K562 (cell line): Measurements from ENCODE around the gene CEBPB. TPM values are rescaled to one million over a fixed set of nuclear protein-coding genes. Genes with fewer than 3 reads are reported as not detected.

Source experiments
- AFF1 ChIP-seq, 2 experiments: fragments of 450-650 bp; IDR thresholded peaks; 2 replicates each; pipeline ENCODE4 v1.6.1; 2018; ENCODE audit warnings: mild to moderate bottlenecking in 2 of 2, low read depth in 1 of 2; ENCODE audit not compliant: partially characterized antibody in 2 of 2
- ARID2 ChIP-seq: fragments of 450-650 bp; IDR thresholded peaks from 2 replicates; pipeline ENCODE4 v1.6.1; 2017; ENCODE audit warnings: antibody characterized with exemption, mild to moderate bottlenecking
- ASH1L ChIP-seq: fragments of 450-650 bp; IDR thresholded peaks from 2 replicates; pipeline ENCODE4 v1.6.1; 2018; ENCODE audit warnings: borderline replicate concordance, mild to moderate bottlenecking, low read depth; ENCODE audit not compliant: partially characterized antibody
- BRF2 ChIP-seq: IDR thresholded peaks from 3 replicates; pipeline ENCODE4 v1.6.1; 2011; ENCODE audit warnings: borderline replicate concordance, mild to moderate bottlenecking; ENCODE audit not compliant: insufficient read length, insufficient read depth
- CAMTA2 ChIP-seq: fragments of 250-450 bp; sonication (Bioruptor Pico); conservative IDR thresholded peaks from 2 replicates; pipeline ENCODE4 v1.5.1; 2022
- HLTF ChIP-seq: fragments of 450-650 bp; IDR thresholded peaks from 2 replicates; pipeline ENCODE4 v1.6.1; 2016
- HOXB6 ChIP-seq: fragments of 250-450 bp; sonication (Bioruptor Pico); IDR thresholded peaks from 2 replicates; pipeline ENCODE4 v1.5.1; 2022; ENCODE audit warnings: mild to moderate bottlenecking, borderline replicate concordance
- MBD2 ChIP-seq: sonication (generic); IDR thresholded peaks from 2 replicates; pipeline ENCODE4 v1.6.1; 2016; ENCODE audit warnings: low read depth, borderline replicate concordance
- NKRF ChIP-seq: fragments of 450-650 bp; IDR thresholded peaks from 2 replicates; pipeline ENCODE4 v1.6.1; 2016; ENCODE audit warnings: borderline replicate concordance
- PHF20 ChIP-seq: fragments of 450-650 bp; IDR thresholded peaks from 2 replicates; pipeline ENCODE4 v1.6.1; 2018; ENCODE audit not compliant: partially characterized antibody
- PHF21A ChIP-seq: fragments of 450-650 bp; IDR thresholded peaks from 2 replicates; pipeline ENCODE4 v1.6.1; 2017; ENCODE audit warnings: low read depth, borderline replicate concordance
- POLR2H ChIP-seq: IDR thresholded peaks from 2 replicates; pipeline ENCODE4 v1.6.1; 2016; ENCODE audit warnings: missing genetic modification characterization, low read depth, mild to moderate bottlenecking, control low read depth, missing compliant biosample characterization, moderate library complexity
- RBM25 ChIP-seq: fragments of 200-400 bp; formaldehyde crosslinking; IDR thresholded peaks from 2 replicates; pipeline ENCODE4 v1.6.1; 2018; ENCODE audit warnings: low read length, low read depth, moderate library complexity; ENCODE audit not compliant: severe bottlenecking
- SMAD1 ChIP-seq: fragments of 150-350 bp; IDR thresholded peaks from 2 replicates; pipeline ENCODE4 v1.6.1; 2014; ENCODE audit warnings: low read length, low read depth; ENCODE audit not compliant: partially characterized antibody
- SRF ChIP-seq, 2 experiments: fragments of 250-450, 450-650 bp in 1 of 2; sonication (Bioruptor Pico) in 1 of 2; sonication (generic) in 1 of 2; formaldehyde crosslinking; IDR thresholded peaks; 2 replicates each; pipeline versions ENCODE4 v1.5.0 to v1.5.1; 2020 to 2022; ENCODE audit warnings: mild to moderate bottlenecking in 1 of 2, missing genetic modification reagents in 1 of 2
- TRIM28 ChIP-seq: fragments of 450-650 bp; IDR thresholded peaks from 2 replicates; pipeline ENCODE4 v1.6.1; 2017
- USF2 ChIP-seq: sonication (generic); formaldehyde crosslinking; IDR thresholded peaks from 2 replicates; pipeline ENCODE4 v1.5.0; 2020; ENCODE audit warnings: missing genetic modification reagents
- ZBTB1 ChIP-seq: sonication (generic); formaldehyde crosslinking; IDR thresholded peaks from 2 replicates; pipeline ENCODE4 v1.8.1; 2023; ENCODE audit warnings: missing genetic modification reagents, low read depth, mild to moderate bottlenecking, borderline replicate concordance
- ZBTB2 ChIP-seq: fragments of 450-650 bp; IDR thresholded peaks from 2 replicates; pipeline ENCODE4 v1.6.1; 2016; ENCODE audit warnings: antibody characterized with exemption
- ZNF316 ChIP-seq: fragments of 450-650 bp; IDR thresholded peaks from 2 replicates; pipeline ENCODE4 v1.6.1; 2016
- ZNF699 ChIP-seq: fragments of 250-450 bp; sonication (Bioruptor Pico); IDR thresholded peaks from 2 replicates; pipeline ENCODE4 v1.8.0; 2021; ENCODE audit warnings: mild to moderate bottlenecking, moderate library complexity; ENCODE audit not compliant: insufficient replicate concordance
- polyA plus RNA-seq, 8 experiments: library from polyadenylated mRNA; depleted of rRNA in 4 of 8; stranded (reverse) in 5 of 8; unstranded in 3 of 8; fragments of >200 nt; fragmentation: Nextera tagmentation in 2 of 8; fragmentation: Illumina TruSeq in 1 of 8; extraction: Ambion mirVana in 2 of 8; extraction: Trizol in 1 of 8; gene quantifications; 2 replicates each; pipeline versions ENCODE4 v1.2.1 to v1.2.3, GENCODE V29; 2011 to 2014; ENCODE audit warnings: inconsistent platforms in 1 of 8, missing spikeins in 1 of 8
- total RNA-seq, 7 experiments: library from RNA; depleted of rRNA in 6 of 7; stranded (reverse); fragments of >200 nt in 6 of 7; fragmentation: Illumina TruSeq in 2 of 7; extraction: Trizol in 2 of 7; gene quantifications; 2 replicates each; pipeline versions ENCODE4 v1.2.1 to v1.2.3, GENCODE V29; 2011 to 2021; ENCODE audit warnings: low replicate concordance in 1 of 7

Gene CEBPB
- total and polyA plus RNA-seq, 9 of the 15 experiments (the other 6 are each of a cell fraction or from before 2014, with no cell fraction given): 1.2 to 72.6 (median 7.8) TPM

- TF ChIP-seq USF2 (CRISPR knock-in tag): no peak
- TF ChIP-seq POLR2H (tag): no peak
- TF ChIP-seq PHF21A: no peak
- TF ChIP-seq RBM25: peak; percentile 98
- no peak for TF ChIP-seq ZBTB2
- TF ChIP-seq MBD2: no peak
- no peak for TF ChIP-seq HOXB6
- no peak for TF ChIP-seq ZNF316
- no peak for TF ChIP-seq ASH1L
- TF ChIP-seq ARID2: no peak
- peak; percentile 91 for TF ChIP-seq HLTF
- no peak for TF ChIP-seq SMAD1
- TF ChIP-seq ZBTB1 (CRISPR knock-in tag): no peak
- TF ChIP-seq NKRF: no peak
- TF ChIP-seq TRIM28: peak; percentile 71; the same call in 1 of the 2 replicates
- no peak for TF ChIP-seq SRF (CRISPR knock-in tag; IDR thresholded peaks at IDR 0.05)
- TF ChIP-seq BRF2: no peak
- no peak for TF ChIP-seq CAMTA2 (CRISPR knock-in tag)
- no peak for TF ChIP-seq AFF1 (IDR thresholded peaks at IDR 0.05; ENCODE audit: low read depth in 1 of 2, partially characterized antibody in 2 of 2)
- TF ChIP-seq ZNF699: no peak
- TF ChIP-seq PHF20: no peak
Measured at GRCh38 chr20:50199703-50200102, 9.1 kb downstream of the CEBPB start (continued).
